HepG2 (cell line): ENCODE measurements around the gene CUL2. TPM values are rescaled to one million over a fixed set of nuclear protein-coding genes. Genes with fewer than 3 reads are reported as not detected.
A peak's percentile ranks its signal among the peaks of the same experiment; 100 is the strongest.

Source experiments
- ATF2 ChIP-seq: sonication (generic); formaldehyde crosslinking; IDR thresholded peaks from 2 replicates; pipeline ENCODE4 v1.4.0; 2020; ENCODE audit warnings: missing genetic modification reagents
- HMGXB4 ChIP-seq, 2 experiments: sonication (generic) in 1 of 2; formaldehyde crosslinking in 1 of 2; IDR thresholded peaks; 2 replicates each; pipeline versions ENCODE4 v1.4.0 to v1.6.1; 2018 to 2020; ENCODE audit warnings: missing genetic modification reagents in 2 of 2, borderline replicate concordance in 1 of 2, low read depth in 1 of 2, mild to moderate bottlenecking in 1 of 2, missing biosample characterization in 1 of 2
- MAZ ChIP-seq, 2 experiments: sonication (generic) in 1 of 2; formaldehyde crosslinking in 1 of 2; IDR thresholded peaks; 2 replicates each; pipeline versions ENCODE4 v1.5.0 to v1.6.1; 2012 to 2020; ENCODE audit warnings: low read depth in 2 of 2, mild to moderate bottlenecking in 2 of 2, borderline replicate concordance in 1 of 2, improper control_type of control experiment in 1 of 2, low read length in 1 of 2, missing genetic modification reagents in 1 of 2, moderate library complexity in 1 of 2
- PRDM10 ChIP-seq: sonication (generic); formaldehyde crosslinking; IDR thresholded peaks from 2 replicates; pipeline ENCODE4 v1.4.0; 2020; ENCODE audit warnings: low read depth, missing genetic modification reagents
- RFX1 ChIP-seq: fragments of 450-650 bp; IDR thresholded peaks from 2 replicates; pipeline ENCODE4 v1.6.1; 2017
- SMC3 ChIP-seq: IDR thresholded peaks from 2 replicates; pipeline ENCODE4 v1.6.1; 2011; ENCODE audit warnings: low read length, improper control_type of control experiment
- STAG1 ChIP-seq: sonication (generic); formaldehyde crosslinking; IDR thresholded peaks from 2 replicates; pipeline ENCODE4 v1.4.0; 2020; ENCODE audit warnings: missing genetic modification reagents
- TEAD3 ChIP-seq: optimal IDR thresholded peaks from 2 replicates; pipeline ENCODE3; 2016; ENCODE audit warnings: borderline replicate concordance
- TFDP1 ChIP-seq: IDR thresholded peaks from 2 replicates; pipeline ENCODE4 v1.6.1; 2016; ENCODE audit warnings: missing compliant biosample characterization, missing genetic modification reagents, borderline replicate concordance
- YEATS2 ChIP-seq: sonication (generic); formaldehyde crosslinking; IDR thresholded peaks from 2 replicates; pipeline ENCODE4 v1.4.0; 2020; ENCODE audit warnings: missing genetic modification reagents, borderline replicate concordance
- ZMAT5 ChIP-seq: sonication (generic); formaldehyde crosslinking; IDR thresholded peaks from 2 replicates; pipeline ENCODE4 v1.5.0; 2020; ENCODE audit warnings: mild to moderate bottlenecking, low read depth, missing genetic modification reagents, borderline replicate concordance
- ZNF572 ChIP-seq: sonication (generic); formaldehyde crosslinking; IDR thresholded peaks from 2 replicates; pipeline ENCODE4 v1.5.1; 2020; ENCODE audit warnings: mild to moderate bottlenecking, missing genetic modification reagents
- ZNF768 ChIP-seq: sonication (generic); formaldehyde crosslinking; IDR thresholded peaks from 2 replicates; pipeline ENCODE4 v1.4.0; 2020; ENCODE audit warnings: missing genetic modification reagents
- polyA plus RNA-seq, 8 experiments: library from polyadenylated mRNA; depleted of rRNA in 3 of 8; stranded (reverse) in 7 of 8; unstranded in 1 of 8; fragments of >200 nt; fragmentation: Illumina TruSeq in 4 of 8; extraction: Trizol in 4 of 8; gene quantifications; 2 replicates each; pipeline versions ENCODE4 v1.2.1 to v1.2.3, GENCODE V29; 2011 to 2016; ENCODE audit warnings: low read depth in 4 of 8, missing spikeins in 1 of 8, mixed read lengths in 1 of 8; ENCODE audit not compliant: insufficient read depth in 1 of 8
- total RNA-seq, 5 experiments: library from RNA; depleted of rRNA; stranded (reverse); fragments of >200 nt; fragmentation: Illumina TruSeq; extraction: Trizol; gene quantifications; 2 replicates each; pipeline ENCODE4 v1.2.3, GENCODE V29; 2016; ENCODE audit warnings: low read depth in 1 of 5
- TF ChIP-seq, protein P1 (sequence below): IDR thresholded peaks from 2 replicates; pipeline ENCODE4 v1.6.1; 2016
- TF ChIP-seq, protein P2 (sequence below): sonication (generic); formaldehyde crosslinking; IDR thresholded peaks from 2 replicates; pipeline ENCODE4 v1.5.1; 2020; ENCODE audit warnings: mild to moderate bottlenecking, moderate library complexity, missing genetic modification reagents

The CUL2 gene
- total and polyA plus RNA-seq, 2 of the 13 experiments (the other 11 are each of a cell fraction or from before 2014, with no cell fraction given): 9.6 to 33.1 TPM

- 0 out of 2 replicates have a peak, but pooled peaks have one; percentile 42 for TF ChIP-seq MAZ (IDR thresholded peaks at IDR 0.05; ENCODE audit: borderline replicate concordance, low read depth, low read length)
- no peak for TF ChIP-seq MAZ (CRISPR knock-in tag; IDR thresholded peaks at IDR 0.05; ENCODE audit: low read depth)
- TF ChIP-seq, protein P1, sequence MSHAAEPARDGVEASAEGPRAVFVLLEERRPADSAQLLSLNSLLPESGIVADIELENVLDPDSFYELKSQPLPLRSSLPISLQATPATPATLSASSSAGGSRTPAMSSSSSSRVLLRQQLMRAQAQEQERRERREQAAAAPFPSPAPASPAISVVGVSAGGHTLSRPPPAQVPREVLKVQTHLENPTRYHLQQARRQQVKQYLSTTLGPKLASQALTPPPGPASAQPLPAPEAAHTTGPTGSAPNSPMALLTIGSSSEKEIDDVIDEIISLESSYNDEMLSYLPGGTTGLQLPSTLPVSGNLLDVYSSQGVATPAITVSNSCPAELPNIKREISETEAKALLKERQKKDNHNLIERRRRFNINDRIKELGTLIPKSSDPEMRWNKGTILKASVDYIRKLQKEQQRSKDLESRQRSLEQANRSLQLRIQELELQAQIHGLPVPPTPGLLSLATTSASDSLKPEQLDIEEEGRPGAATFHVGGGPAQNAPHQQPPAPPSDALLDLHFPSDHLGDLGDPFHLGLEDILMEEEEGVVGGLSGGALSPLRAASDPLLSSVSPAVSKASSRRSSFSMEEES (CRISPR knock-in tag): 0 out of 2 replicates have a peak, but pooled peaks have one; percentile 27
- TF ChIP-seq ZNF572 (CRISPR knock-in tag): 0 out of 2 replicates have a peak, but pooled peaks have one; percentile 32
- peak; percentile 80 for TF ChIP-seq SMC3
- TF ChIP-seq PRDM10 (CRISPR knock-in tag): peak; percentile 33; the same call in 1 of the 2 replicates
- TF ChIP-seq TFDP1 (CRISPR knock-in tag): peak; percentile 26; the same call in 1 of the 2 replicates
- TF ChIP-seq, protein P2, sequence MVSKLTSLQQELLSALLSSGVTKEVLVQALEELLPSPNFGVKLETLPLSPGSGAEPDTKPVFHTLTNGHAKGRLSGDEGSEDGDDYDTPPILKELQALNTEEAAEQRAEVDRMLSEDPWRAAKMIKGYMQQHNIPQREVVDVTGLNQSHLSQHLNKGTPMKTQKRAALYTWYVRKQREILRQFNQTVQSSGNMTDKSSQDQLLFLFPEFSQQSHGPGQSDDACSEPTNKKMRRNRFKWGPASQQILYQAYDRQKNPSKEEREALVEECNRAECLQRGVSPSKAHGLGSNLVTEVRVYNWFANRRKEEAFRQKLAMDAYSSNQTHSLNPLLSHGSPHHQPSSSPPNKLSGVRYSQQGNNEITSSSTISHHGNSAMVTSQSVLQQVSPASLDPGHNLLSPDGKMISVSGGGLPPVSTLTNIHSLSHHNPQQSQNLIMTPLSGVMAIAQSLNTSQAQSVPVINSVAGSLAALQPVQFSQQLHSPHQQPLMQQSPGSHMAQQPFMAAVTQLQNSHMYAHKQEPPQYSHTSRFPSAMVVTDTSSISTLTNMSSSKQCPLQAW (CRISPR knock-in tag): peak; percentile 61; the same call in 1 of the 2 replicates
- TF ChIP-seq ATF2 (CRISPR knock-in tag): 0 out of 2 replicates have a peak, but pooled peaks have one; percentile 24
- peak; percentile 75 for TF ChIP-seq TEAD3 (CRISPR knock-in tag)
- TF ChIP-seq STAG1 (CRISPR knock-in tag): peak; percentile 79
- TF ChIP-seq ZNF768 (CRISPR knock-in tag): no peak
- no peak for TF ChIP-seq ZMAT5
- no peak for TF ChIP-seq YEATS2 (CRISPR knock-in tag)
- peak in 1 of 2 experiments; percentile 46; a peak in 1 of 4 replicates for TF ChIP-seq HMGXB4 (CRISPR knock-in tag; IDR thresholded peaks at IDR 0.05; ENCODE audit: borderline replicate concordance in 1 of 2, low read depth in 1 of 2)
- TF ChIP-seq RFX1: peak; percentile 76
These were observed 95.5 kb downstream of the CUL2 start (continued) for GRCh38 chr10:34994565-34995142.
